ENCODE data around the gene ALKBH6.
A peak's percentile ranks its signal among the peaks of the same experiment; 100 is the strongest.
"Not testable (repeated sequence)": the region's sequence is repeated elsewhere in the genome, so short reads cannot be mapped to it uniquely, and the experiment has no call there.

Gene ALKBH6

GRCh38 chr19:36014012-36014924, at the start of gene ALKBH6:
TSS of gene ALKBH6 (minus strand) at chr19:36014213. CDS start at chr19:36013397, 816 bp downstream.
- DNase-seq (ENCODE audit: low spot score): peak; percentile 98

GRCh38 chr19:36061367-36061766, 47.4 kb upstream of the ALKBH6 start:
- DNase-seq (ENCODE audit: low spot score): no peak

- DNase-seq (ENCODE audit: low spot score): peak; percentile 84
These were observed 46.4 kb upstream of the ALKBH6 start for GRCh38 chr19:36060430-36060829.

- DNase-seq (ENCODE audit: low spot score): no peak
These were observed 45.3 kb upstream of the ALKBH6 start for GRCh38 chr19:36059180-36059910.

GRCh38 chr19:36058481-36059179, 44.6 kb upstream of the ALKBH6 start:
- DNase-seq (ENCODE audit: low spot score): no peak

GRCh38 chr19:36054733-36055686, 41.0 kb upstream of the ALKBH6 start, which contains the start of gene WDR62:
TSS of gene WDR62 (plus strand) at chr19:36054897. CDS start at chr19:36054972, 75 bp downstream.
- DNase-seq (ENCODE audit: low spot score): peak; percentile 98

GRCh38 chr19:36054119-36054732, 40.2 kb upstream of the ALKBH6 start, which contains the start of gene THAP8:
TSS of gene THAP8 (minus strand) at chr19:36054285. CDS start at chr19:36054217, 68 bp downstream.
- DNase-seq (ENCODE audit: low spot score): peak; percentile 100

GRCh38 chr19:36051637-36052036, 37.6 kb upstream of the ALKBH6 start:
- no peak for DNase-seq (ENCODE audit: low spot score)

GRCh38 chr19:36051236-36051635, 37.2 kb upstream of the ALKBH6 start:
- DNase-seq (ENCODE audit: low spot score): no peak

GRCh38 chr19:36049080-36049698, 35.2 kb upstream of the ALKBH6 start:
- DNase-seq (ENCODE audit: low spot score): no peak

- DNase-seq (ENCODE audit: low spot score): no peak
These were observed 33.8 kb upstream of the ALKBH6 start for GRCh38 chr19:36047835-36048234.

GRCh38 chr19:36046443-36047050, 32.5 kb upstream of the ALKBH6 start:
- no peak for DNase-seq (ENCODE audit: low spot score)

- DNase-seq (ENCODE audit: low spot score): no peak
These were observed 29.9 kb upstream of the ALKBH6 start for GRCh38 chr19:36043952-36044351.

- DNase-seq (ENCODE audit: low spot score): peak; percentile 58
These were observed 27.8 kb upstream of the ALKBH6 start for GRCh38 chr19:36041831-36042230.

GRCh38 chr19:36041092-36041491, 27.1 kb upstream of the ALKBH6 start:
- DNase-seq (ENCODE audit: low spot score): not testable (repeated sequence)

GRCh38 chr19:36040495-36040894, 26.5 kb upstream of the ALKBH6 start:
- no peak for DNase-seq (ENCODE audit: low spot score)

GRCh38 chr19:36032251-36033104, 18.5 kb upstream of the ALKBH6 start, which contains the start of gene CLIP3:
TSS of gene CLIP3 (minus strand) at chr19:36032873. CDS start at chr19:36032357, 516 bp downstream.
- peak; percentile 100 for DNase-seq (ENCODE audit: low spot score)

- no peak for DNase-seq (ENCODE audit: low spot score)
These were observed 17.3 kb upstream of the ALKBH6 start for GRCh38 chr19:36031308-36031707.
